BE2C (cell line): ENCODE data around the gene ZBTB46.
A peak's percentile ranks its signal among the peaks of the same experiment; 100 is the strongest.
"Not testable (repeated sequence)": the region's sequence is repeated elsewhere in the genome, so short reads cannot be mapped to it uniquely, and the experiment has no call there.

Experiments
- DNase-seq: peaks from one replicate; pipeline ENCODE4 v3.0.0-alpha.2; 2020
- H3K27me3 ChIP-seq: fragments of 250-450 bp; sonication (Bioruptor Pico); 2 replicates; pipeline ENCODE4 v1.5.1; 2020; ENCODE audit warnings: mild to moderate bottlenecking
- H3K36me3 ChIP-seq: fragments of 250-450 bp; sonication (Bioruptor Pico); 2 replicates; pipeline ENCODE4 v1.5.1; 2020; ENCODE audit warnings: mild to moderate bottlenecking
- H3K4me1 ChIP-seq: fragments of 250-450 bp; sonication (Bioruptor Pico); 2 replicates; pipeline ENCODE4 v1.5.1; 2020
- H3K4me3 ChIP-seq: 2 replicates; pipeline ENCODE4 v1.5.1; 2011; ENCODE audit warnings: low read depth, low read length
- H3K9me3 ChIP-seq: fragments of 250-450 bp; sonication (Bioruptor Pico); 2 replicates; pipeline ENCODE4 v1.5.1; 2020
- TF ChIP-seq, protein P1 (sequence below): IDR thresholded peaks from 2 replicates; pipeline ENCODE4 v1.5.1; 2012; ENCODE audit warnings: mild to moderate bottlenecking, low read depth, low read length

The ZBTB46 gene

DNA sequence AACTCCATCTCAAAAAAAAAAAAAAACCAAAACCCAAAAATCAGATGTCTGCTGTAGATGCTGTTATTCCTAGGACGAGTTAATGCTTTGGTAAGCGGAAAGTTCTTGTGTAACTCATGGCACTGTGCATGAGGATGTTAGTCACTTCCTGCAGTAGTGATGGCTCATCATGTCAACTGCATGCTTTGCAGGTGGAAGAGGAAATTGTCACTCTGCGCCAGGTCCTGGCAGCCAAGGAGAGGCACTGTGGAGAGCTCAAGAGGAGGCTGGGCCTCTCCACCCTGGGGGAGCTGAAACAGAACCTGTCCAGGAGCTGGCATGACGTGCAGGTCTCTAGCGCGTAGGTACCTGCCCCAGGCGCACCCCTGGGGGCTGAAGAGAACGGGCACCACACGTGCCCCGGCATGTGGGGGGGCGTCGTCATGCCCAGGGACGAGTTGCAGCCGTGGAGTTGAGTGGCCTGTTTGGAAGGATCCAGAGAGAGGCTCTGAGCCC, 42.5 kb upstream of the ZBTB46 start:
- H3K4me1 ChIP-seq: no peaks in the 10 kb centered on the region
- peaks cover 73% of the 10 kb centered on the region for H3K36me3 ChIP-seq
- H3K4me3 ChIP-seq: no peak overlapping the region
- H3K27me3 ChIP-seq: no peaks in the 10 kb centered on the region
- DNase-seq: no peak
- H3K9me3 ChIP-seq: no peaks in the 10 kb centered on the region
- TF ChIP-seq, protein P1, sequence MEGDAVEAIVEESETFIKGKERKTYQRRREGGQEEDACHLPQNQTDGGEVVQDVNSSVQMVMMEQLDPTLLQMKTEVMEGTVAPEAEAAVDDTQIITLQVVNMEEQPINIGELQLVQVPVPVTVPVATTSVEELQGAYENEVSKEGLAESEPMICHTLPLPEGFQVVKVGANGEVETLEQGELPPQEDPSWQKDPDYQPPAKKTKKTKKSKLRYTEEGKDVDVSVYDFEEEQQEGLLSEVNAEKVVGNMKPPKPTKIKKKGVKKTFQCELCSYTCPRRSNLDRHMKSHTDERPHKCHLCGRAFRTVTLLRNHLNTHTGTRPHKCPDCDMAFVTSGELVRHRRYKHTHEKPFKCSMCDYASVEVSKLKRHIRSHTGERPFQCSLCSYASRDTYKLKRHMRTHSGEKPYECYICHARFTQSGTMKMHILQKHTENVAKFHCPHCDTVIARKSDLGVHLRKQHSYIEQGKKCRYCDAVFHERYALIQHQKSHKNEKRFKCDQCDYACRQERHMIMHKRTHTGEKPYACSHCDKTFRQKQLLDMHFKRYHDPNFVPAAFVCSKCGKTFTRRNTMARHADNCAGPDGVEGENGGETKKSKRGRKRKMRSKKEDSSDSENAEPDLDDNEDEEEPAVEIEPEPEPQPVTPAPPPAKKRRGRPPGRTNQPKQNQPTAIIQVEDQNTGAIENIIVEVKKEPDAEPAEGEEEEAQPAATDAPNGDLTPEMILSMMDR: no peak

DNA sequence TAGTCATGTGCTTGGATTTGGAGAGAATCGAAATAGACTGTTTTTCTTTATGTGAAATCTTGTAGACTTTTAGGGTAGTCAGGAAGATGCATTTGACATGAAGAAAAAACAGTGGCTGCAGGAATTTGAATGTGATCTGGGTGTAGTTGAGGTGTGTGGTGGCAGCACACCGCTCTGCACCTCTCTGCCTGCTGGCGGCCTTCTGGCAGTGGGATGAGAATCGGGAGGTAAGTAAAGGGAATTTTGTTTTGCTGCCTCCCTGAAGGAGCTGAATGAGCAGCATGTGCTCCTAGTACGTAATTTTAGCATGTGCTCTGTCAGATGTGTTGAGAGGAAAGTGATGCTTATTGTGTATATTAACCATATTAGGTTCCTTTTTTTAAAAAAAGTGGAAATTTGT, 37.2 kb upstream of the ZBTB46 start:
- no peak for DNase-seq
- H3K4me1 ChIP-seq: no peaks in the 10 kb centered on the region
- peaks cover 37% of the 10 kb centered on the region for H3K36me3 ChIP-seq
- no peaks in the 10 kb centered on the region for H3K27me3 ChIP-seq
- no peaks in the 10 kb centered on the region for H3K9me3 ChIP-seq
- H3K4me3 ChIP-seq: no peak overlapping the region
- TF ChIP-seq, protein P1: no peak

DNA sequence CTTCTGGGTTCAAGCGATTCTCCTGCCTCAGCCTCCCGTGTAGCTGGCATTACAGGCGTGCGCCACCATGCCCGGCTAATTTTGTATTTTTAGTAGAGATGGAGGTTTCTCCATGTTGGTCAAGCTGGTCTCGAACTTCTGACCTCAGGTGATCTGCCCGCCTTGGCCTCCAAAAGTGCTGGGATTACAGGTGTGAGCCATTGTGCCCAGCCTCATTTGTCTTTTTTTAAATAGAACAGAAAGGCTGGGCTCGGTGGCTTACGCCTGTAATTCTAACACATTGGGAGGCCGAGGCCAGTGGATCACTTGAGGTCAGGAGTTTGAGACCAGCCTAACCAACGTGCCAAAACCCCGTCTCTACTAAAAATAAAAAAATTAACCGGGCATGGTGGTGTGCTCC, 36.0 kb upstream of the ZBTB46 start:
- not testable (repeated sequence) for DNase-seq, H3K9me3 ChIP-seq, H3K4me1 ChIP-seq, H3K27me3 ChIP-seq, H3K4me3 ChIP-seq
- H3K36me3 ChIP-seq: peaks cover 27% of the 10 kb centered on the region

DNA sequence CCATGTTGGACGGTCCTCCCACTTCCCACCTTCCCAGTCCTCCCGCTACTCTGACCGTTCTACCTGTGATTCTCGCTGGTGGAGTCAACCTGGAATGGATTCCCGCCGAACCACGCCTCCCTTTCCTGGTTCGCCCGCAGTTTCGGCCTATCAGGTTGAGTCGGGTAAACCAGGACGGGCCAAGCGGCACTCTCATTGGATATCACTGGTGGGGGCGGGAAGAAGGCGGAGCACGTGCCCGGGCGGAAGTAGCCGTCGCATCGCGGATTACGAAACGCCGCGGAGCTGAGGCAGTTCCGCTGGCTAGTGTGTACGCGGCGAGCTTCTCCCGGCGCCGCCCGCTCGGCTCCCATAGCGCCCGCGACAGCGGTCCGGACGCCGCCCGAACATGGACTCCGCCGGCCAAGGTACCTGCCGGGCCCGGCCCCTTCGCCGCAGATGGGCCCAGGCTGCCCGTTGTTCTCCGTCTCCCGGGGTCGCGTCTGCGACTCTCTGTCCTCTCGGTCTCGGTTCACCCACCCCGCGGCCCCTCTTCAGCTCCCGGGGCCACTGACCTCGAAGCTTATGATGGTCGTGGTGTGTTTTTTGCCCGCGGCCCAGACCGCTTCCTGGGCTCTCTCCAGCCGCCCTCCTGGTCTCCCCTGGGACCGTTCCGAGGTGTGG, 34.0 kb upstream of the ZBTB46 start, which contains the start of gene TPD52L2:
TPD52L2 (plus strand) TSS at position 293 of the 663 bp plus-strand sequence; CDS start at position 389, 96 bp downstream.
- peak; percentile 99 for DNase-seq
- no peaks in the 10 kb centered on the region for H3K9me3 ChIP-seq
- H3K4me1 ChIP-seq: no peaks in the 10 kb centered on the region
- TF ChIP-seq, protein P1: no peak
- no peaks in the 10 kb centered on the region for H3K27me3 ChIP-seq
- peaks cover 16% of the 10 kb centered on the region for H3K36me3 ChIP-seq
- peak within 1 kb of the TSS; percentile 94 for H3K4me3 ChIP-seq

DNA sequence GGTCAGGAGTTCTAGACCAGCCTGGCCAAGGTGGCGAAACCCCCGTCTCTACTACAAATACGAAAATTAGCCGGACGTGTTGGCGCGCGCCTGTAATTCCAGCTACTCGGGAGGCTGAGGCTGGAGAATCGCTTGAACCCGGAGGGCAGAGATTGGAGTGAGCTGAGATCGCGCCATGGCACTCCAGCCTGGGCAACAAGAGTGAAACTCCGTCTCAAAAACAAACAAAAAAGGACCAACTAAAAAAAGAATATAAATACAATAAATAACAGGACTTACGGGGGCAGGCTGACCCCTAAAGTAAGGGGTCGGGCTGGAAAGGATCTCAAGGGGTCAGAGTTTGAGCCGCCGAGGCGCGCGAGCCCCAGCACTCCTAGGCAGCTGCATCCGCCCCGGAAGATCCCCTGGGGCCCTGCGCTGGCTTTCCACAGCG, 33.5 kb upstream of the ZBTB46 start:
- DNase-seq: no peak
- Histone ChIP-seq H3K27me3 (no peaks in the 10 kb centered on the region), H3K9me3 (no peaks in the 10 kb centered on the region), H3K4me1 (no peaks in the 10 kb centered on the region), H3K36me3 (peaks cover 10% of the 10 kb centered on the region), H3K4me3 (peak overlapping the region; percentile 94)
- TF ChIP-seq, protein P1: no peak

DNA sequence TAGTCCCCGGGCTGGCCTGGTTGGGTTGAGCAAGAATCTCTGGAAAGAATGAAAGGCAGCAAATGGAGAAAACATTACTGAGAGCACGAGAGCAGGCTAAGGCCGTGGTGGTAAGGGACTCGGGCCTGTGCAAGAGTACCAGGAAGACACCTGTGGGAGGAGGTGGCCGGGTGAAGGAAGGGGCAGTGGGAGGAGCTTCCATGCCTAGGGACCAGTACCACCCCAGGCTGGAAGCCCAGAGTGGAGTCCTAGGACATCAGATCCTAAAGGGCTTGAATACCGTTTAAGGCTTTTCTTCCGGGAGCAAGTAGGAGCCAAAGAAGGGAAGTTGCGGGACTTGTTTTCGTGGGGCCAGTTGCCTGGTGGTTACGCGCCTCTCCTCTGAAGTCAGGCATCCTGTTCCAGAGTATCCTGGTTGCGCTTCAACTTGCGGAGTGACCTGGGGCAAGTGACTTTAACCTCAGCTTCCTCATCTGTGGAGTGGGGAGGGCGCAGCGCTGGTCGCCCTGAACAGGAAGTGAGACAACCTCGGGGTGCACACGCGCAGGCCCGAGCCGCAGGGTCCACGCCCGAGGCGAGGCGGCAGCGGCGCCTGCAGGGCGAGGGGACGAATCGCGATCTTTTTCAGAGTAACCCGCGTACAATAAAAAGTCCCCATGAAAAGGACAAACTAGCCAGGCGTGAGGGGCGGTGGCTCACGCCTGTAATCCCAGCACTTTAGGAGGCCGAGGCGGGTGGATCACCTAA, 32.9 kb upstream of the ZBTB46 start:
- H3K9me3 ChIP-seq: no peaks in the 10 kb centered on the region
- H3K36me3 ChIP-seq: peaks cover 5% of the 10 kb centered on the region
- H3K27me3 ChIP-seq: no peaks in the 10 kb centered on the region
- H3K4me3 ChIP-seq: peak overlapping the region; percentile 94
- TF ChIP-seq, protein P1: peak; percentile 53
- peak; percentile 61 for DNase-seq
- H3K4me1 ChIP-seq: no peaks in the 10 kb centered on the region
